ENCODE data around the gene ASCC1.
"Not testable (repeated sequence)": the region's sequence is repeated elsewhere in the genome, so short reads cannot be mapped to it uniquely, and the experiment has no call there.

Gene ASCC1

GRCh38 chr10:72255977-72256729, 40.1 kb upstream of the ASCC1 start:
- DNase-seq (ENCODE audit: extremely low read depth, low read depth) = no peak
- no peak for TF ChIP-seq CTCF (IDR thresholded peaks at IDR 0.05; ENCODE audit: low read depth, low read length, missing control alignments)
- H3K4me3 ChIP-seq (replicated peaks; ENCODE audit: low read depth, low read length) = no peak overlapping the region

GRCh38 chr10:72254813-72255568, 38.9 kb upstream of the ASCC1 start:
- TF ChIP-seq CTCF (IDR thresholded peaks at IDR 0.05; ENCODE audit: low read depth, low read length, missing control alignments) = no peak
- no peak overlapping the region for H3K4me3 ChIP-seq (replicated peaks; ENCODE audit: low read depth, low read length)
- DNase-seq (ENCODE audit: extremely low read depth, low read depth) = no peak

- no peak for DNase-seq (ENCODE audit: extremely low read depth, low read depth)
- no peak for TF ChIP-seq CTCF (IDR thresholded peaks at IDR 0.05; ENCODE audit: low read depth, low read length, missing control alignments)
- no peak overlapping the region for H3K4me3 ChIP-seq (replicated peaks; ENCODE audit: low read depth, low read length)
These were observed 37.5 kb upstream of the ASCC1 start for GRCh38 chr10:72253578-72253977.

- TF ChIP-seq CTCF (IDR thresholded peaks at IDR 0.05; ENCODE audit: low read depth, low read length, missing control alignments) = no peak
- DNase-seq (ENCODE audit: extremely low read depth, low read depth) = no peak
- no peak overlapping the region for H3K4me3 ChIP-seq (replicated peaks; ENCODE audit: low read depth, low read length)
These were observed 36.9 kb upstream of the ASCC1 start for GRCh38 chr10:72252972-72253371.

GRCh38 chr10:72251635-72252034, 35.6 kb upstream of the ASCC1 start:
- TF ChIP-seq CTCF (IDR thresholded peaks at IDR 0.05; ENCODE audit: low read depth, low read length, missing control alignments) = no peak
- no peak overlapping the region for H3K4me3 ChIP-seq (replicated peaks; ENCODE audit: low read depth, low read length)
- DNase-seq (ENCODE audit: extremely low read depth, low read depth) = no peak

GRCh38 chr10:72250666-72251065, 34.6 kb upstream of the ASCC1 start:
- no peak for DNase-seq (ENCODE audit: extremely low read depth, low read depth)
- TF ChIP-seq CTCF (IDR thresholded peaks at IDR 0.05; ENCODE audit: low read depth, low read length, missing control alignments) = no peak
- no peak overlapping the region for H3K4me3 ChIP-seq (replicated peaks; ENCODE audit: low read depth, low read length)

GRCh38 chr10:72249176-72249862, 33.2 kb upstream of the ASCC1 start:
- not testable (repeated sequence) for H3K4me3 ChIP-seq (replicated peaks; ENCODE audit: low read depth, low read length); DNase-seq (ENCODE audit: extremely low read depth, low read depth)
